ENCODE data around the gene YTHDF2.
A peak's percentile ranks its signal among the peaks of the same experiment; 100 is the strongest.
"Not testable (repeated sequence)": the region's sequence is repeated elsewhere in the genome, so short reads cannot be mapped to it uniquely, and the experiment has no call there.

The YTHDF2 gene

GRCh38 chr1:28790377-28791035 lies 53.8 kb downstream of the YTHDF2 start:
- FAIRE-seq = no peak
- TF ChIP-seq CTCF (IDR thresholded peaks at IDR 0.05; ENCODE audit: insufficient read depth, missing control alignments) = no peak

GRCh38 chr1:28791929-28792328 lies 55.2 kb downstream of the YTHDF2 start:
- not testable (repeated sequence) for DNase-seq (ENCODE audit: insufficient read length, low spot score); FAIRE-seq

More at GRCh38 chr1:28790377-28791035, 53.8 kb downstream of the YTHDF2 start:
- DNase-seq (ENCODE audit: insufficient read length, low spot score) = no peak

GRCh38 chr1:28792644-28793121 lies 55.9 kb downstream of the YTHDF2 start:
- TF ChIP-seq CTCF (IDR thresholded peaks at IDR 0.05; ENCODE audit: insufficient read depth, missing control alignments) = no peak
- no peak for FAIRE-seq

GRCh38 chr1:28794582-28794981 lies 57.8 kb downstream of the YTHDF2 start:
- not testable (repeated sequence) for DNase-seq (ENCODE audit: insufficient read length, low spot score); FAIRE-seq

More at GRCh38 chr1:28792644-28793121, 55.9 kb downstream of the YTHDF2 start:
- no peak for DNase-seq (ENCODE audit: insufficient read length, low spot score)

- FAIRE-seq = no peak
- TF ChIP-seq CTCF (IDR thresholded peaks at IDR 0.05; ENCODE audit: insufficient read depth, missing control alignments) = peak; percentile 45
- no peak for DNase-seq (ENCODE audit: insufficient read length, low spot score)
Observed at GRCh38 chr1:28796352-28797211, 59.8 kb downstream of the YTHDF2 start.

GRCh38 chr1:28800324-28800723 lies 63.6 kb downstream of the YTHDF2 start:
- TF ChIP-seq CTCF (IDR thresholded peaks at IDR 0.05; ENCODE audit: insufficient read depth, missing control alignments) = no peak
- FAIRE-seq (no peak), DNase-seq (ENCODE audit: insufficient read length, low spot score) (no peak)

- FAIRE-seq = no peak
- no peak for TF ChIP-seq CTCF (IDR thresholded peaks at IDR 0.05; ENCODE audit: insufficient read depth, missing control alignments)
- no peak for DNase-seq (ENCODE audit: insufficient read length, low spot score)
Observed at GRCh38 chr1:28801461-28801860, 64.7 kb downstream of the YTHDF2 start.

GRCh38 chr1:28803051-28803450 lies 66.3 kb downstream of the YTHDF2 start:
- DNase-seq (ENCODE audit: insufficient read length, low spot score) (no peak), FAIRE-seq (no peak)
- TF ChIP-seq CTCF (IDR thresholded peaks at IDR 0.05; ENCODE audit: insufficient read depth, missing control alignments) = no peak
